Heart right ventricle (tissue), 16 donors: ENCODE results near the gene KCNT2. TPM values are rescaled to one million over a fixed set of nuclear protein-coding genes. Genes with fewer than 3 reads are reported as not detected.
"Not testable (repeated sequence)": the region's sequence is repeated elsewhere in the genome, so short reads cannot be mapped to it uniquely, and the experiment has no call there.

Experiments used
- ATAC-seq, 8 donors: fragments of 200-7000 bp; cut with Tn5 transposase; one replicate each; pipeline ENCODE4 v1.9.1; 2020; ENCODE audit warnings: mild to moderate bottlenecking in 8 of 8, moderate library complexity in 8 of 8, moderate number of reproducible peaks in 1 of 8
- DNase-seq, 2 donors: peaks; one replicate each; pipeline ENCODE4 v3.0.0-alpha.2; 2020
- H3K27ac ChIP-seq, 10 donors: fragments of 200-600 bp; sonication (generic) in 2 of 10; one replicate each; pipeline versions ENCODE4 v1.5.0 to v1.8.0; 2020 to 2022; ENCODE audit warnings: mild to moderate bottlenecking in 3 of 10
- H3K27me3 ChIP-seq, 7 donors: fragments of 200-600 bp; one replicate each; pipeline ENCODE4 v1.8.0; 2021 to 2022; ENCODE audit warnings: mild to moderate bottlenecking in 2 of 7
- H3K36me3 ChIP-seq, 9 donors: fragments of 200-600 bp; sonication (generic) in 1 of 9; one replicate each; pipeline versions ENCODE4 v1.5.0 to v1.8.0; 2020 to 2022; ENCODE audit warnings: mild to moderate bottlenecking in 2 of 9
- H3K4me1 ChIP-seq, 9 donors: fragments of 200-600 bp; sonication (generic) in 1 of 9; one replicate each; pipeline versions ENCODE4 v1.5.0 to v1.8.0; 2020 to 2022; ENCODE audit warnings: mild to moderate bottlenecking in 4 of 9
- H3K4me3 ChIP-seq, 10 donors: fragments of 200-600 bp; sonication (generic) in 2 of 10; one replicate each; pipeline versions ENCODE4 v1.5.0 to v1.8.0; 2020 to 2022; ENCODE audit warnings: mild to moderate bottlenecking in 7 of 10, moderate library complexity in 2 of 10
- H3K9me3 ChIP-seq, 11 donors: fragments of 200-600 bp in 10 of 11; sonication (generic) in 2 of 11; one replicate each; pipeline versions ENCODE4 v1.5.0 to v1.8.0; 2013 to 2022; ENCODE audit warnings: mild to moderate bottlenecking in 2 of 11, control low read depth in 1 of 11, moderate library complexity in 1 of 11
- WGBS, 2 donors: extraction: QIAGEN DNeasy Blood & Tissue Kit; methylation state at CpG; one replicate each; pipeline ENCODE4 v1.1.7; 2013; ENCODE audit warnings: inconsistent platforms in 1 of 2; 5-methylcytosine and 5-hydroxymethylcytosine counted together
- intact Hi-C, 10 donors: fragments of 100-400 bp; cut with DNase I; formaldehyde crosslinking; loops; one replicate each; pipeline versions ENCODE4 v1.11.1 to v1.14.2; 2022
- polyA plus RNA-seq, 2 donors: library from polyadenylated mRNA; stranded (reverse); fragments of 200-250 nt; gene quantifications; one replicate each; pipeline ENCODE4 v1.2.3, GENCODE V29; 2013
- total RNA-seq, 10 donors: library from RNA; stranded (reverse); fragmentation: NEBNext Ultra II Directional in 3 of 10; extraction: Animal tissue kit (Norgen Biotek cat#: 25700) in 3 of 10; gene quantifications; one replicate each; pipeline versions ENCODE4 v1.2.1 to v1.2.4, GENCODE V29; 2021 to 2023
- TF ChIP-seq, protein P1 (sequence below), 9 donors: fragments of 200-600 bp; sonication (generic) in 2 of 9; IDR thresholded peaks; one replicate each; pipeline versions ENCODE4 v1.5.0 to v1.8.0; 2021 to 2022; ENCODE audit warnings: antibody characterized with exemption in 9 of 9, mild to moderate bottlenecking in 5 of 9, moderate library complexity in 1 of 9
- donor health status: Arrhythmogenic right ventricular cardiomyopathy.
- donor health status: ischemic (EF 13 %, LVEDD 7.1; RV severe dilation, severe dysfunction).
- donor health status: healthy with polysubstance abuse.
- donor health status: DM: no; HTN: yes; CAD: no.
- donor health status: DM: no; HTN: no; CAD: no.
- donor health status: ischemic (EF 25% LVEDD 6.9; RV normal size, moderate dysfunction).
- donor health status: ischemic (EF 25% LVEDD 5.7; RV mildly dilated, moderate dysfunction).
- donor health status: healthy.
- donor health status: DM: yes; HTN: yes; CAD: no.
- donor health status: Ischemic cardiomyopathy.
- donor health status: ischemic (EF 35%, LVEDD 5.7; RV mildly dilated, moderate dysfunction).
- donor health status: nonischemic (EF 11% LVEDD 7.7; RV severe dilation, severe dysfunction).
- donor health status: DM: yes; HTN: yes; CAD: no.
- donor health status: PGD.
- donor health status: ischemic (EF 29% LVEDD 5.4; RV normal size, mild dysfunction).
- donor health status: nonischemic (EF 23%, LVEDD 6.1; RV moderate dilation, normal function).

The KCNT2 gene
- total and polyA plus RNA-seq, 12 donors, result 0.26 to 1.1 (median 0.68) TPM

DNA sequence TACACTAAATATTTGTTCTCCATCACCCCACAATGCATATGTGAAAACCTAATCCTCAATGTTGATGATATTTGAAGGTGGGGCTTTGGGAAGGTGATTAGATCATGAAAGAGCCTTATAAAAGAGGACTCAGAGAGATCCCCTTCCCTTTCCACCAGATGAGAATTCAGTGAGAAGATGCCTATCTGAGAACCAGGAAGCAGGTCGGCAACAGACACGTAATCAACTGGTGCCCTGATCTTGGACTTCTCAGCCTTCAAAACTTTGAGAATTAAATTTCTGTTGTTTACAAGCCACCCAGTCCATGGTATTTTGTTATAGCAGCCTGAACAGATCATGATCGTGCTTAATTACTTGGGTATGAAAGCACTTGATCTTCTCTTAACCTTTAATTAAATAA lies 329.4 kb downstream of the KCNT2 start:
- Histone ChIP-seq H3K27me3 (no peaks in the 10 kb centered on the region), H3K9me3 (peaks cover 0 to 4% (median 0%) of the 10 kb centered on the region in 11 donors), H3K4me1 (no peaks in the 10 kb centered on the region), H3K36me3 (no peaks in the 10 kb centered on the region), H3K4me3 (no peak overlapping the region), H3K27ac (no peak overlapping the region)
- 85 to 86% methylated on average over 3 of the region's 3 CpGs for WGBS, 2 donors
- intact Hi-C loops, result no loop called here
- DNase-seq (no peak), ATAC-seq (no peak)
- TF ChIP-seq, protein P1, sequence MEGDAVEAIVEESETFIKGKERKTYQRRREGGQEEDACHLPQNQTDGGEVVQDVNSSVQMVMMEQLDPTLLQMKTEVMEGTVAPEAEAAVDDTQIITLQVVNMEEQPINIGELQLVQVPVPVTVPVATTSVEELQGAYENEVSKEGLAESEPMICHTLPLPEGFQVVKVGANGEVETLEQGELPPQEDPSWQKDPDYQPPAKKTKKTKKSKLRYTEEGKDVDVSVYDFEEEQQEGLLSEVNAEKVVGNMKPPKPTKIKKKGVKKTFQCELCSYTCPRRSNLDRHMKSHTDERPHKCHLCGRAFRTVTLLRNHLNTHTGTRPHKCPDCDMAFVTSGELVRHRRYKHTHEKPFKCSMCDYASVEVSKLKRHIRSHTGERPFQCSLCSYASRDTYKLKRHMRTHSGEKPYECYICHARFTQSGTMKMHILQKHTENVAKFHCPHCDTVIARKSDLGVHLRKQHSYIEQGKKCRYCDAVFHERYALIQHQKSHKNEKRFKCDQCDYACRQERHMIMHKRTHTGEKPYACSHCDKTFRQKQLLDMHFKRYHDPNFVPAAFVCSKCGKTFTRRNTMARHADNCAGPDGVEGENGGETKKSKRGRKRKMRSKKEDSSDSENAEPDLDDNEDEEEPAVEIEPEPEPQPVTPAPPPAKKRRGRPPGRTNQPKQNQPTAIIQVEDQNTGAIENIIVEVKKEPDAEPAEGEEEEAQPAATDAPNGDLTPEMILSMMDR (IDR thresholded peaks at IDR 0.05), result no peak

DNA sequence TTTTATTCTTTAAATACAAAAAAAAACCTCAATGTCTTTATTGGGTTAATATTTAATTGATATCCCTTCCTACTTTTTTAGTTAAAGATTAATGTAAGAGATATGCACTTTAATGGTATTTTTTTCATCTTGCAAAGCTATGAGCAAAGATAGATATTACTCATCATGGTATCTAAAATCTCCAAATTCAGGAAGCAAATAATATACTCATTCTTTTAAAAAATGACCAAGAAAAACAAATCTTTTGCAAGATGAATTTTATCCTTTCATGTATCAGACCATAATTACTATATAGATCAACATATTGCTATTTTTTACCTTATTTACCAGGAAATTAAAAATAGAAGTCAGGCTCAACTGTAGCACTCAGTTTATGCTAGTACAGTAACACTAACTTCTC lies 330.4 kb downstream of the KCNT2 start:
- no peak overlapping the region for H3K4me3 ChIP-seq
- peaks cover 0 to 4% (median 0%) of the 10 kb centered on the region in 11 donors for H3K9me3 ChIP-seq
- intact Hi-C loops, result no loop called here
- ATAC-seq, result no peak
- no peaks in the 10 kb centered on the region for H3K4me1 ChIP-seq
- no peaks in the 10 kb centered on the region for H3K27me3 ChIP-seq
- TF ChIP-seq, protein P1 (IDR thresholded peaks at IDR 0.05), result no peak
- DNase-seq, result no peak
- H3K36me3 ChIP-seq, result no peaks in the 10 kb centered on the region
- no peak overlapping the region for H3K27ac ChIP-seq

DNA sequence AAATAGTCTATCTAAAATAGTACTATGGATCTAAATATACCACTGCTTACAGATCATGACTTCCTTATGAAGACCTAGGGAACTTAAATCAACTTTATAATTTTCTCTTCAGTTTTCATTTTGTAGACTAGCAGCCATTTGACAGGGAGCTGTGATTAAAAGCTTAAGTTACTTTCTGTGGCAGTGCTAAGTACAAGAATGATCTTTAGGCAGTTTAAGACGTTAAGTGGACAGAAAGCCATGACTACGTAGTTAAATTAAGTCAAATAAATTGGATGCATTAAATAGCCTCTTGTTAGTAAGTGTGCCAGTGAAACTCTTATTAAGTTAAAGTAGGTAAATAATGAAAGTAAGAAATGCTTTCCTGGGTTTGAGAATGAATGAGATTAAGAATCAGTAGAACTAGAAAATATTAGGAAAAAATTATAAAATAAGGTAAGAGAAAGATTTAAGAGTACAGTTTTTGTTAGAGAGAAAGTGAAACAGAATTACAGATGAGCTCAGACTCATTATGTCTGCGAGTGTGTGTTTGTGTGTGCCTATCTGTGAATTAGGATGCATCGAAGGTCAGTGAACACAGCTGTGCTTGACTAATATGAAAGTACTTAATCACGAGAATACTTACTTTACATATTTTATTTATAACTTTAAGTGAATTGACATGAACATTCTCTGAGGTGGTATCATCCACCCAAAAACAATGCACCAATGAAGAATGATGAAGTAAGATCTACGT lies 336.9 kb downstream of the KCNT2 start:
- no peak overlapping the region for H3K4me3 ChIP-seq
- no peaks in the 10 kb centered on the region for H3K27me3 ChIP-seq
- H3K9me3 ChIP-seq, result no peaks in the 10 kb centered on the region
- TF ChIP-seq, protein P1 (IDR thresholded peaks at IDR 0.05), result no peak
- no peak overlapping the region for H3K27ac ChIP-seq
- WGBS, 2 donors, result 91 to 93% methylated on average over 6 of the region's 6 CpGs
- ATAC-seq (no peak), DNase-seq (no peak)
- no peaks in the 10 kb centered on the region for H3K4me1 ChIP-seq
- no peaks in the 10 kb centered on the region for H3K36me3 ChIP-seq
- intact Hi-C loops, result no loop called here

DNA sequence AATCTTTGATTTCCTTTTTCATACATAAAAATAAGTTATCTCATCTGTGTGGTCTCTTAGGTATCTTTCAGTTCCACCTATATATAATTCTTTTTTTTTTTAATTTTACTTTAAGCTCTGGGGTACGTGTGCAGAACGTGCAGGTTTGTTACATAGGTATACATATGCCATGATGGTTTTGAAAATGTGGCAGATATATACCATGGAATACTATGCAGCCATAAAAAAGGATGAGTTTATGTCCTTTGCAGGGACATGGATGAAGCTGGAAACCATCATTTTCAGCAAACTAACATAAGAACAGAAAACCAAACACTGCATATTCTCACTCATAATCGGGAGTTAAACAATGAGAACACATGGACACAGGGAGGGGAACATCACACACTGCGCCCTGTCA lies 345.2 kb downstream of the KCNT2 start:
- 83 to 95% methylated on average over 4 of the region's 4 CpGs for WGBS, 2 donors
- intact Hi-C loops, H3K36me3 ChIP-seq, H3K4me3 ChIP-seq, H3K4me1 ChIP-seq, ATAC-seq, H3K27me3 ChIP-seq, DNase-seq, H3K27ac ChIP-seq, H3K9me3 ChIP-seq: not testable (repeated sequence)

DNA sequence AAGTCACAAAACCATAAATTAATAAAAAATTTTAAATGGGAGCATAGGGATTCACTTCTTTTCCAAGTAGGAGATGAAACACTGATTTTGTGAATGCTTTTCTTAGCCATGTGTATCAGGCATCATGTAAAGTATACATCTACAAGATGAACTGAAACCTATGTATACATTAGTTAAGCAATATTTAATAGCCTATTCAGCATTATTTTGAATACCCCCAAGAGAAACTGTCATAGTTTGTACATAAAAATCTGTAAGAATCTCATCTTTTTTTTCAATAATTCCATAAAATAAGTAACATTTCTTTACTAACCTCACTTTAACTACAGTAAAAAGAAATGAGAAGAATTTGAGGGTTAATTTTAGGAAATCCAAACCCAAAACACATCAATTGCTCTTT lies 348.0 kb downstream of the KCNT2 start:
- Histone ChIP-seq H3K27ac (no peak overlapping the region), H3K36me3 (no peaks in the 10 kb centered on the region), H3K4me1 (no peaks in the 10 kb centered on the region), H3K9me3 (peaks cover 0 to 6% (median 0%) of the 10 kb centered on the region in 11 donors), H3K27me3 (no peaks in the 10 kb centered on the region), H3K4me3 (no peak overlapping the region)
- ATAC-seq (no peak), DNase-seq (no peak)
- TF ChIP-seq, protein P1 (IDR thresholded peaks at IDR 0.05), result no peak
- intact Hi-C loops, result no loop called here
